GM11168 (cell line): ENCODE results near the gene GPLD1.
"Not testable (repeated sequence)": the region's sequence is repeated elsewhere in the genome, so short reads cannot be mapped to it uniquely, and the experiment has no call there.

Source experiments
- in situ Hi-C: fragments of 300-500 bp; cut with MboI; formaldehyde crosslinking; loops from one replicate; pipeline ENCODE4 v1.12.0; 2022; ENCODE audit warnings: low sequenced_read_pairs; ENCODE audit not compliant: unreplicated experiment

Gene GPLD1

DNA sequence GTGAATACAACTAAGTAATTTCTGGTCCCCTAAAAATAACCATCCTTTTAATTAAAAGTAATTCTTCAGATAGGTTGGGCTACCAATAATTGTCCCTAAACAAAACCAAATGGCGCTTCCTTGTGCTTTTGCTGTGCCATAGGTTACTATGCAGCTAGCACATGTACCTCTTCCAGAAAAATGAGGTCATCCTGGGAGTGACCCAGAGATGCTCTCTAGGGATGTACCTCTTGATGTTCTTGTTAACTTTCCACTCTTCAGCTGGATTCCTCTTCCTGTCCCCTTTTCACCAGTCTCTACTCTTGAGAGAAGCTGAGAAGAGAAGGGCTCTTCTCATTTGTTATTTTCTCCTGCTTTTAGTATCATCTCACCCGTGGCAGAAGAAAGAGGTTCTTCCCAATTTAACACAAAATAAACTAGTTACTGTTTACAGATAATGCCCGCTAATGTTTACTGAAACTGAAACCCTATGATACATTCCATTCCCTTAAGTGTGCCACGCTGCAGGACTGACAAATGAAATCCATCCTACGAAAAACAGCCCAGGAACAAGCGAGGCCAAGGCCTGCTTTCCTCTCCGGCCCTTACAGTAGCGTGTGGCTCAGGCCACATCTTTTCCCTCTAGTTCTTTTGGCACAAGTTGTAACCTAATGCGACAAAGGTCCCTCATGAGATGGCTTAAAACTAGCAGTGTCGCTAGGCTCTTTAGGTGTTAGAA lies 62.5 kb downstream of the GPLD1 start:
- in situ Hi-C loops: no loop called here

DNA sequence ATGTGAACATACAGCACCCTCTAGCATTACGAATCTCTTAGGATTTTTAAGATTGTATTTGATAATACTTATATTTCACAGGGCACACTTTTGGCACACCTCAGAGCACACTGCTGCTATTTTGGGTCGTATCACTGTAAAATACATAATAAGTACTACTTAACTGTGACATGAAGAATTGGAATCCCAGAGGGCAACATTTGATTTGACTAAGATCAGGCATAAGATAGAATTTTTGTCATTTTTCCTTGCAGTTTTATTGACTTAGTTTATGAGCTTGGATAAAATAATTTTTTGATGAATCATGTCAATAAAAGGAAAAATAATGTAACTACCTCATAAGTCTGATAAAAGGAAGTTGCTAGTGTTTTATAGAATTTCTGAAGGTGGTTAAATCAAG lies 64.3 kb downstream of the GPLD1 start:
- in situ Hi-C loops: no loop called here

DNA sequence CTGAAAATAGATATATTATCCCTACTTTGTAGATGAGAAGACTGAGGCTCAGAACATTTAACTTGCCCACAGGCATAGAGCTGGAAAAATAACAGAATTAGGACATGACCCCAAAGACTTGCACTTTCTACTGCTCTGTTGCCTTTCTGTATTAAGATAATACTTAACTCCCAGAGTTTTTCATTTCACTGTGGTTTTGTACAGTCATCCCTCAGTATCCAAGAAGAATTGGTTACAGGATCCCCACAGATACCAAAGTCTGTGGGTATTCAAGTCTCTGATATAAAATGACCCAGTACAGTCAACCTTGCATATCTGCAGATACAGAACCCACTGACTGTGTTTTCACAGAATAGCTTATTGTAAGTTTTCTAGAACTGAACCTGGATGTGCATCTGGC lies 69.9 kb downstream of the GPLD1 start:
- in situ Hi-C loops: no loop called here

DNA sequence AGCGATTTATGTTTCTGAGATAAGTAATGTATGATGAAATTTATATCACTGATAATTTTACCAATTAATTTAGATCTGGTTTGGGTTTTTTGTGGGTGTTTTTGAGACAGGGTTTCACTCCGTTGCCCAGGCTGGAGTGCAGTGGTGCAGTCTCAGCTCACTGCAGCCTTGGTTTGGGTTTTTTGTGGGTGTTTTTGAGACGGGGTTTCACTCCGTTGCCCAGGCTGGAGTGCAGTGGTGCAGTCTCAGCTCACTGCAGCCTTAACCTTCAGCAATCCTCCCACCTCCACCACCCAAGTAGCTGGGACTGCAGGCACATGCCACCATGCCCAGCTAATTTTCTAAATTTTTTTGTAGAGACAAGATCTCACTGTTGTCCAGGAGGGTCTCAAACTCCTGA lies 73.6 kb downstream of the GPLD1 start:
- in situ Hi-C loops: no loop called here

DNA sequence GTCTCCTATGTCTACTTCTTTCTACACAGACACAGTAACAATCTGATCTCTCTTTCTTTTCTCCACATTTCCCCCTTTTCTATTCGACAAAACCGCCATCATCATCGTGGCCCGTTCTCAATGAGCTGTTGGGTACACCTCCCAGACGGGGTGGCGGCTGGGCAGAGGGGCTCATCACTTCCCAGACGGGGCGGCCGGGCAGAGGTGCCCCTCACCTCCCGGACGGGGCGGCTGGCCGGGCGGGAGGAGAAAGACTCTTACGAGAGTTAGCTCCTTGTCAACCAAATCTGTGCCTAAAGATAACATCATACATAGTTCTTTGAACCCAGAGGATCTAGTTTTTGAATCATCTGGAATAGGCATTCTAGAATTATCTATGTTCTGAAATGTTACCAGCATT lies 74.8 kb downstream of the GPLD1 start:
- in situ Hi-C loops: not testable (repeated sequence)

DNA sequence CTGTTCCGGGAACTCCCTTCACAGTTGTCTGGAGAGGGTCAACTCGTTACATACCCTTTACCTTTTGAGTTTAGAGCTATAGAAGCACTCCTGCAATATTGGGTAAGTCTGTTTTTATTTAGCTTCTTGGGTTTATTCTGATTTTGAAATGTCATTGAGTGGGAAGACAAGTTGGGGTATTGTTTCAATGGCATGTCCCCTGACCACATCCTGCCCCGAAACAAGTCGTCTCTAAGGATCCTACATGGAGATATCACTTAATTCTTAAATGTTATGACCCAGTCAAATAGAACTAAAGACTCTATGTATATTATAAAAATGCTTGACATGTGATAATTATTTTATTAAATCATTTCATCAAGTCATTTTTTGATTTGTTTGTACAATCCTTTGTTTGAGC lies 77.1 kb downstream of the GPLD1 start:
- in situ Hi-C loops: no loop called here

DNA sequence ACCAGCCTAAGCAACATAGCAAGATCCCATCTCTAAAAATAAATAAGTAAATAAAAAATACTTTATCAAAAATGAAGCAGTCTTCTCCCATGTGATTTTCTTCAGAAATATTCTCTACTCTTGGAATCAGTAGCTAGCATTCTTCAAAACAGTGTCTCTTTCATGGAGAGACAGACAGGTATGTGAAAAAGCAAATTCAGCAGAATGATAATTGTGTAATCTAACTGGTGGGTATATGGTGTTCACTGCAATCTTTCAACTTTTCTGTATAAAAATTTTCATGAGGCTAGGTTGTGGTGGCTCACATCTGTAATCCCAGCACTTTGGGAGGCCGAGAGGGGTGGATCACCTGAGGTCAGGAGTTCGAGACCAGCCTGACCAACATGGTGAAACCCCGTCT lies 78.8 kb downstream of the GPLD1 start:
- in situ Hi-C loops: no loop called here

DNA sequence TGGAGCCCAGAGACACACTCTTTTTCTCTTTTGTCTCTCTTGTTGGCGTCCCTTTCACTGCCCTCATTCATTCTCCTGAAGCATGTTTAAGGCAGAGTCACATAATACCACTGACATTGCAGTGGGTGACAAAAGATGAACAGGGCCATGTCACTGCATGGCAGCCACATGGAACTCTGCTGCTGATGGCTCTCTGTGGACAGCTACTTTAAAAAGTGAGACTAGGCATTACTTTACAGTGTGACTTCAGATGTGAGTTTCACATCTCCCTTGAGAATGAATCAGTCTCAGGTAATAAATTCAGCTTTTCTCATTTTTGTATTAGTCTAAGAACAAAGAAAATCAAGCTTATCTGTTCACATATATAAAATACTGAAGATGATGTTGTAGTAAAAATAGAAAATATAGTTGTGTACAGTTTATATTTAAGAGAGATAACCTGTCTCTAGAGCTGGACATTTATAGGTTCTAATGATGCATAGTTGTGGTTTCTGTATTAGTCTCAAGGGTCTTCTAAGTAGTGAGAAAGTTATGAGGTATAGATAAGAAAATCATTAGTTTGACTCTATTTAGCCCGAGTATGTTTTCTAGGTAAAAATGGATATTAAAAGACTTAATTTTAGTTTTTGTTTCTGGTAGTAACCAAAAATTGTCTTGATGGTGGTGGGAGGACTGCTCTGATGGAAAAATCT lies 80.5 kb downstream of the GPLD1 start:
- in situ Hi-C loops: no loop called here

DNA sequence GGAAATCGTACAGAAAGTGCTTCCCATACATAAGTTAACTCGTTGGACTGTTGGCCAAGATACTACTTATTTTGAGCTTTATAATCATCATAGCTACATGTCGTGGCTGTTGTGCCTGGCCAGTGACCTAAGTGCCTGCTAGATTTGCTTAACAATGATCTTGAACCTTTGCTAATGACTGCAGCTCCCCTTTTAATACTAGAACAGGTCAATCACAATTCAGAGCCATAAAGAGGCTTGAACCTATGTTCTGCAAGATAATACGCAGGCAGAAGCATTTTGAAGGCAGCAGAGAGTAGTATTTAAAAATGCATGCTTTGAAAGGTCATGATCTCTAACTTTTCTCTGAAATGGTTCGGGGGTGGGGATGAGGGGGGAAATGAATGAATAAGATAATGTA lies 84.1 kb downstream of the GPLD1 start:
- in situ Hi-C loops: no loop called here

DNA sequence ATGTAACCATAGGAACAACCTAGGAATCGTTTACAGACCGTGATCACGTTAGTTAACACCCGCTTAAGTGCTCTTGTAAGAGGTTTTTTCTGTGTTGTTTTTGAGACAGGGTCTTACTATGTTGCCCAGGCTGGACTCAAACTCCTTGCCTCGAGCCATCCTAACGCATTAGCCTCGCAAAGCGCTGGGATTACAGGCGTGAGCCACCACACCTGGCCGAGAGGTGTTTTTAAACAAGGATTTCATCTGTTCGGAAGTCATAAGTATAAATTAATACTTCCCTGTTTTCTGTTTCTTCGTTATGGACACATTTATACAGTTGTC lies 85.9 kb downstream of the GPLD1 start:
- in situ Hi-C loops: no loop called here

DNA sequence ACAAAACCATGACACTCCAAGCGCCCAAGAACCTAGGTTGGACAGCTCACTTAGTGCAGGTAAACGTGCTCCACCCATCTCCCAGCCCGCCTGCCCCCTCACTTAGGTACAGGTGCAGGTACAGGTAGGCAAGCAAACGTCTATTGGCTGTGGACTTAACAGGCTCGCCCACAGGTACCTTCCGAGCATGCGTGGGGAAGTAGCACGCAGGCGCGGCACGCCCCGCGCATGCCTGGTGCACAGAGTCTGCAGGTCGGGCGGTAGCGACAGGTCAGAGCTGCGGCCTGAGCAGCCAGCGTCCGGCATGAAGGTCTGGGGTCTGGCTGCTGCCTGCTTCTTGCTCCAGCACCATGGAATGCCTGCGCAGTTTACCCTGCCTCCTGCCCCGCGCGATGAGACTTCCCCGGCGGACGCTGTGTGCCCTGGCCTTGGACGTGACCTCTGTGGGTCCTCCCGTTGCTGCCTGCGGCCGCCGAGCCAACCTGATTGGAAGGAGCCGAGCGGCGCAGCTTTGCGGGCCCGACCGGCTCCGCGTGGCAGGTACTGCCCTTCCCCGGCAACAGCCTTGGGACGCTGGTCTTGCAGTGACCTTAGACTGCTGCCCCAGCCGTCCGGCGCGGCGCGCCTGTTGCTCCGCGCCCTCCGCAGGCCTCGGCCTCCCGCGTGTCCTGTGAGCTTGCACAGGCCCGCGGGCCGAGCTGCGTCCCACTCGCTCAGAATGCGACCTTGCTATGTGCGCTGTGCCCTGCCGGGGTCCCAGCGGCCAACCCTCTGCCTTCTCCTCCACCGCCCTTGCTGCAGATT lies 86.5 kb downstream of the GPLD1 start, which contains the start of gene MRS2:
Gene MRS2, plus strand, starts transcription at position 240 of the 804 bp plus-strand sequence. Its CDS starts 111 bp downstream, at position 351.
- in situ Hi-C loops: no loop called here

DNA sequence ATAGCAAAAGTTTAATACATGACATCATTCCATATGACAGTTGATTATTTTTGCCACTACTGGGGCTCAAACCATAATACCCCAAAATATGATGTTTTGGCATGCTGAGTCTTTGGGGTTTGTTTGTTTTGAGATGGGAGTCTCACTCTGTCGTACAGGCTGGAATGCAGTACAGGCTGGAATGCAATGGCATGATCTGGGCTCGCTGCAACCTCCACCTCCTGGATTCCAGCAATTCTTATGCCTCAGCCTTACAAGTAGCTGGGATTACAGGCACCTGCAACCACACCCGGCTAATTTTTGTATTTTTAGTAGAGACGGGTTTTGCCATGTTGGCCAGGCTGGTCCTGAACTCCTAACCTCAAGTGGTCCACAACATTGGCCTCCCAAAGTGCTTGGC lies 87.9 kb downstream of the GPLD1 start:
- in situ Hi-C loops: no loop called here

DNA sequence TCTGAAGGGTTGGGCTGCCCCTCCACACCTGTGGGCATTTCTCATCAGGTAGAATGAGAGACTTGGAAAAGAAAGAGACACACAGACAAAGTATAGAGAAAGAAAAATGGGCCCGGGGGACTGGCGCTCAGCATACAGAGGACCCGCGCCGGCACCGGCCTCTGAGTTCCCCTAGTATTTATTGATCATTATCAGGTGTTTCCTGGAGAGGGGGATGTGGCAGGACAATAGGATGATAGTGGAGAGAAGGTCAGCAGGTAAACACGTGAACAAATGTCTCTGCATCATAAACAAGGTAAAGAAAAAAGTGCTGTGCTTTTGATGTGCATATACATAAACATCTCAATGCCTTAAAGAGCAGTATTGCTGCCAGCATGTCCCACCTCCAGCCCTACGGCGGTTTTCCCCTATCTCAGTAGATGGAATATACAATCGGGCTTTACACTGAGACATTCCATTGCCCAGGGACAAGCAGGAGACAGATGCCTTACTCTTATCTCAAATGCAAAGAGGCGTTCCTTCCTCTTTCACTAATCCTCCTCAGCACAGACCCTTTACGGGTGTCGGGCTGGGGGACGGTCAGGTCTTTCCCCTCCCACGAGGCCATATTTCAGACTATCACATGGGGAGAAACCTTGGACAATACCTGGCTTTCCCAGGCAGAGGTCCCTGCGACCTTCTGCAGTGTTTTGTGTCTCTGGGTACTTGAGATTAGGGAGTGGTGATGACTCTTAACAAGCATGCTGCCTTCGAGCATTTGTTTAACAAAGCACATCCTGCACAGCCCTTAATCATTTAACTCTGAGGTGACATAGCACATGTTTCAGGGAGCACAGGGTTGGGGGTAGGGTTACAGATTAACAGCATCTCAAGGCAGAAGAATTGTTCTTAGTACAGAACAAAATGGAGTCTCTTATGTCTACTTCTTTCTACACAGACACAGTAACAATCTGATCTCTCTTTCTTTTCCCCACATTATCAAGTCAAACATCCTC lies 89.0 kb downstream of the GPLD1 start:
- in situ Hi-C loops: not testable (repeated sequence)

DNA sequence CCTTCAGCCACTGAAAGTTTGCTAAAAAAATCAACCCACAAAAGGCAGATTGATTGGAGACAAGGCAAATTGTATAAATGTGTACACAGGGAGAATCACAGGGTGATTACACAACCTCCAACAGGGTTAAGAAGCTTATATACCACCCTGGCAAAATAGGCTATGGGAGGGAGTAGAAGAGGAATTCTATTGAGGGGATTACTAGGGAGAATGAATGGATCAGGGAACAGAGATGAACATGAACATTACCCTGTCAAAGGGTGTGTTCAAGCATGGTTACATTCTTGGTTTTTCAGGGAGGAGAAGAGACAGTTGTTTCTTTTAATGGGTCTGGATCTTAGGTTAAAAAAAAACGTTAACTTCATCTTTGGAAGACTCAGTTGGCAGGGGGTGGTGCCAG lies 91.7 kb downstream of the GPLD1 start:
- in situ Hi-C loops: no loop called here

DNA sequence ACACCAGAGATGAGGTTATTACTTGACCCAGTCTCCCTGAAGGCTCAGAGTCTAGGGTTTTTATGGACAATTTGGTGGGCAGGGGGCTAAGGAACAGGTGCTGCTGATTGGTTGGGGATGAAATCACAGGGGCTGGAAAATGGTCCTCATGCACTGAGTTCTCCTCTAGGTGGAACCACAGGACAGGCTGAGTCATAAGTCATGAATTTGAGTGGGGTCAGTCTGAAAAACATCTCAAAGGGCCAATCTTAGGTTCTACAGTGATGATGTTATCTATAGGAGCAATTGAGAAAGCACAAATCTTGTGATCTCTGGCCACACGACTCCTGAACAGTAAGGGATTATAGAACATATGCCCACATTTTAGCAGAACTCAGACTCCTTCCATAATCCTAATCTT lies 92.6 kb downstream of the GPLD1 start:
- in situ Hi-C loops: no loop called here

DNA sequence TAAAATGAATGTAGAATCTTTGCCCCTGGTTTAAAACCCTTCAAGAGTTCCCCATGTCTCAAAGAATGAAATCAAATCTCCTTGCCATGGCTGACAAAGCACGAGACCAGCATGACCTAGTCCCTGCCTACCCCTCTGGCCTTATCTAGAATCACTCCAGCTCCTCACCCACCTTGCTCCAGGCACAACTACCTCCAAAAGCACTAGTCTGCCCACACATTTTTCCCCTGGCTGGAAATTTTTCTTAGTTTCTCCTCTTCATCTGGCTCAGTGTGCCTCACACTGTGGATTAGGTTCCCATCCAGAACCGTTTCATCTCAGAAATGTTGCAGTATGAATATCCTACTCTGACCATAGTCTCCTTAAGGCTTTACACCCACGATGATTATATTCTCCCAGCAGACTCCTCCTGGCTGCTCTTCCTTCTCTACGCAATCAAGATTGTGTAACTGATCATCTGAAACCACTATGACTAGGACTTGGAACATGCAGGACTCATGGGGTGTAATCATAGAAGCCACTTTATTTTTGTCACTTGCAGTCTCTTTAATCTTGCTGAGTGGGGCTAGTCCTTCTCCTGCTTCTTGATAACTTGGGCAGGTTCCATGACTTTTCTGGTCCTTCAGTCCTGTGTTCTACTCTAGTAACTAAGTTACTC lies 94.5 kb downstream of the GPLD1 start:
- in situ Hi-C loops: no loop called here

DNA sequence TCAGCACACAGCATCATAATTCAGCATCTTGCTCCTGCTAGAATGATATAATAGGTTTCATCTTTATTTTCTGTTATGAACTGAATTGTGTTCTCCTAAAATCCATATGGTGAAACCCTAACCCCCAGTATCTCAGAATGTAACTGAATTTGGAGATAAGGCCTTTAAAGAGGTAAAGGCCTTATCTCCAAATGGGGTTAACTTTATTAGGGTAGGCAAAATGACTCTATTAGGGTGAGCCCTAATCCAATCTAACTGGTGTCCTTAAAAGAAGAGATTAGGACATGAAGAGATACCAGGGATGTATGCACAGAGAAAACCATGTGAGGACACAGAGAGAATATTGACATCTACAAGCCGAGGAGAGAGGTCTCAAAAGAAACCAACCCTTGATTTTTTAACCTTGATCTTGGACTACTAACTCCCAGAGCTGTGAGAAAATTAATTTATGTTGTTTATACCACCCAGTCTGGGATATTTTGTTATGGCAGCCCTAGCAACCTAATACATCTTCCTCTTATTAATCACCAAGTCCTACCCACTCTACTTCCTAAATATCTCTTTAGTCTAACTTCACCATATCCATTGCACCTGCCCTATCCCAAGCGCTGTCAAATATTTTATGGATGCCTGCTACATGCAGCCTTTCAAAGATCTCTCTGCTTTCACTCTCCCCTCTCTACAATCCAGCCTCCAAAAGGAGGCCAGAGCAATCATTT lies 95.2 kb downstream of the GPLD1 start:
- in situ Hi-C loops: no loop called here

DNA sequence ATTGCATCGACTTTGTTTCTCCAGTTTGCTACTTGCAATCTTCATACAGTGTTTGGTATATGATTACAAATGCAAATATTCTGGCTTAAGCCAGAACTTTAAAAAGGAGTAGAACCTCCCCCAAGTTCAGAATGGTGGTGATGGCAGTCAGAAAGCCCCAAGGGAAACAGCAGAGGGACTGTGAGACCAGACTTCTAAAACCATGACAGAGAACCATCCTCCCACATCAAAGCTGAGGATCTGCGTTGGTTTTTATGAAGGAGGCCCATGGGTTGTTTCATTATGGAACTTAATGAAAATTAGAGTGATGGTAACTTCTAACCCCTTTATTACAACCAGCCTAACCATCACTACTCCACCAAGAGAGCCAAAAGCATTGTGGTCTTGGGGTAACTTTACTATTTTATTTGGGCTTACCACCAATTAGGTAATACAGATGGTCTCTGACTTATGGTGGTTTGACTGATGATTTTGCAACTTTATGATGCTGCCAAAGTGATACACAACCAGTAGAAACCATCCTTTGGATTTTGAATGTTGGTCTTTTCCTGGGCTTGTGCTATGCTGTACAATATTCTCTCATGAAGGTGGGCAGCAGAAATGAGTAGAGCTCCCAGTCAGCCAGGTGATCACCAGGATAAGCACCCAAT lies 97.5 kb downstream of the GPLD1 start:
- in situ Hi-C loops: no loop called here

DNA sequence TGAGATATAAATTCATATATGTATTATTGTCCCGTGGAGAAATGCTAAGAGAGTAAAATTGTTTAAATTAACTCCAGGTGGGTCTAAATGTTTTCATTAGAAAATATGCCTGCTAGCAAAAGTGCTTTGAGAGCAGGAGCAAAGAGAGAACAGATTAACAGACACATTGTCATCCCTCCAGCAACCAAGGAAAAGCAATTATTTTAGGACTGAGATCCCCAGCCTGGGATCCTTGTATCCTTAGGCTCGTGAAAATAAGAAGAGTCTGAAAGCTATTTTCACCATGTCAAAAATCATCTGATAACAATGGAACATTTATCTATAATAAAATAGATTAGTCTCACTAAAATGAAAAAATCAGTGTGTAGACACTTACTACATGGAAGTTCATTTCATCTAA lies 98.2 kb downstream of the GPLD1 start:
- in situ Hi-C loops: no loop called here
